G401.6 (cell line): ENCODE results near the gene COQ8B.

Source experiments
- FAIRE-seq: peaks from 2 replicates; lab custom pipeline; 2012; peaks lifted over from hg19 to GRCh38; lab: Jason Lieb, UNC

Gene COQ8B

GRCh38 chr19:40690693-40691420 lies 25.8 kb downstream of the COQ8B start:
- FAIRE-seq: no peak

- no peak for FAIRE-seq
Measured at GRCh38 chr19:40690050-40690692, 26.5 kb downstream of the COQ8B start, which contains the start of gene NUMBL. TSS of gene NUMBL (minus strand) at chr19:40690651. CDS start at chr19:40690483, 168 bp downstream.

GRCh38 chr19:40689339-40690049 lies 27.2 kb downstream of the COQ8B start:
- FAIRE-seq: no peak

- no peak for FAIRE-seq
Measured at GRCh38 chr19:40688987-40689338, 27.7 kb downstream of the COQ8B start.

GRCh38 chr19:40688309-40688708 lies 28.4 kb downstream of the COQ8B start:
- no peak for FAIRE-seq

GRCh38 chr19:40687525-40688016 lies 29.1 kb downstream of the COQ8B start:
- no peak for FAIRE-seq

GRCh38 chr19:40686882-40687524 lies 29.7 kb downstream of the COQ8B start:
- no peak for FAIRE-seq

- no peak for FAIRE-seq
Measured at GRCh38 chr19:40685563-40685962, 31.1 kb downstream of the COQ8B start.

- FAIRE-seq: no peak
Measured at GRCh38 chr19:40685016-40685526, 31.6 kb downstream of the COQ8B start.

GRCh38 chr19:40684280-40684679 lies 32.4 kb downstream of the COQ8B start:
- FAIRE-seq: no peak

GRCh38 chr19:40683437-40683836 lies 33.2 kb downstream of the COQ8B start:
- no peak for FAIRE-seq

- FAIRE-seq: no peak
Measured at GRCh38 chr19:40682431-40682964, 34.2 kb downstream of the COQ8B start.

- no peak for FAIRE-seq
Measured at GRCh38 chr19:40681039-40681438, 35.6 kb downstream of the COQ8B start.

- no peak for FAIRE-seq
Measured at GRCh38 chr19:40677156-40677555, 39.5 kb downstream of the COQ8B start.

- no peak for FAIRE-seq
Measured at GRCh38 chr19:40674291-40674690, 42.4 kb downstream of the COQ8B start.

GRCh38 chr19:40673397-40673796 lies 43.3 kb downstream of the COQ8B start:
- FAIRE-seq: no peak

GRCh38 chr19:40672573-40673299 lies 44.0 kb downstream of the COQ8B start:
- no peak for FAIRE-seq

- no peak for FAIRE-seq
Measured at GRCh38 chr19:40672038-40672437, 44.6 kb downstream of the COQ8B start.

- no peak for FAIRE-seq
Measured at GRCh38 chr19:40671404-40671803, 45.3 kb downstream of the COQ8B start.

- FAIRE-seq: no peak
Measured at GRCh38 chr19:40668991-40669614, 47.6 kb downstream of the COQ8B start.

GRCh38 chr19:40667602-40668001 lies 49.1 kb downstream of the COQ8B start:
- FAIRE-seq: no peak
